Activated B cell treated with CpG ODN at 0.5 μM for 24 hours (primary cell): ENCODE results near the gene MISP3. TPM values are rescaled to one million over a fixed set of nuclear protein-coding genes. Genes with fewer than 3 reads are reported as not detected.
A peak's percentile ranks its signal among the peaks of the same experiment; 100 is the strongest.

ENCODE experiments used
- ATAC-seq: fragments of 200-7000 bp; cut with Tn5 transposase; one replicate; pipeline ENCODE4 v1.10.0; 2021; ENCODE audit warnings: low read depth, mild to moderate bottlenecking, moderate library complexity
- CTCF ChIA-PET: fragments of 350-600 bp; sonication (Branson Sonifier 250); formaldehyde crosslinking; loops from one replicate; lab custom pipeline; 2021; ENCODE audit warnings: antibody characterized with exemption; lab: Charles Lee
- POLR2A ChIA-PET: fragments of 350-600 bp; sonication (Branson Sonifier 250); formaldehyde crosslinking; loops from one replicate; lab custom pipeline; 2021; ENCODE audit warnings: antibody characterized with exemption; lab: Charles Lee
- DNase-seq: peaks from one replicate; pipeline ENCODE4 v3.0.0; 2022
- H3K27ac Mint-ChIP-seq: one replicate; pipeline ENCODE4 v1.8.0; 2020; ENCODE audit warnings: mixed read lengths
- H3K27me3 Mint-ChIP-seq: one replicate; pipeline ENCODE4 v1.8.0; 2021; ENCODE audit warnings: mixed read lengths
- H3K36me3 Mint-ChIP-seq: one replicate; pipeline ENCODE4 v1.8.0; 2021; ENCODE audit warnings: low read depth, mixed read lengths
- H3K4me1 Mint-ChIP-seq: one replicate; pipeline ENCODE4 v1.8.0; 2021; ENCODE audit warnings: mixed read lengths
- H3K4me3 Mint-ChIP-seq: one replicate; pipeline ENCODE4 v1.8.0; 2020; ENCODE audit warnings: mild to moderate bottlenecking, mixed read lengths
- H3K9me3 Mint-ChIP-seq: one replicate; pipeline ENCODE4 v1.8.0; 2020; ENCODE audit warnings: mixed read lengths
- intact Hi-C: fragments of 100-400 bp; cut with micrococcal nuclease; formaldehyde crosslinking; loops from one replicate; pipeline ENCODE4 v1.15.1; 2024
- total RNA-seq: library from RNA; stranded (reverse); gene quantifications from 2 replicates; pipeline ENCODE4 v1.2.3, GENCODE V29; 2022
- TF ChIP-seq, protein P1 (sequence below): fragments of 200-600 bp; IDR thresholded peaks from one replicate; pipeline ENCODE4 v1.8.0; 2022; ENCODE audit warnings: antibody characterized with exemption, mild to moderate bottlenecking

The MISP3 gene
- total RNA-seq, 1 donor from 2014 or later, result 0.18 TPM

DNA sequence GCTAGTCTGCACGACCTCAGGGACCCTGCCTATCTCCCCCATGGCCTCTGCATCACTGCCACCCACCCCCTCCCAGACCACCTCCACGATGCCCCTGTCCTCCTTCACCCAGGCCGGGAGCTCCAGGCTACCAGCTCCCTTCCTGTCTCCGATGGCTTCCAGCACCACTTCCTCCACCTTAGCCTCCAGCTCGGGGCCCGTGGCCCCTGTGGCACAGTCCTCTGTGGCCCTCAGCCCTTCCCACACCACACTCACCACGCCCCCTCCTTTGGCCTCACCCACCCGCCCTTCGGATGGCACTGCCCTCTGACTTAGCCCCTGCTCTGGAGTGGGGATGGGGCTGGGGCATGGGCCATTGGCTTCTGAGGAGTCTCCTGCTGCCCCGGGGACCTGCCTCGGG is 17.9 kb upstream of the MISP3 start:
- no peak for ATAC-seq
- ChIA-PET CTCF (no interaction called here), POLR2A (interaction anchor here (0.6 kb wide), 1 partner anchor 220 kb away, joined by 3 read pairs; no protein-coding TSS in a partner anchor)
- TF ChIP-seq, protein P1, sequence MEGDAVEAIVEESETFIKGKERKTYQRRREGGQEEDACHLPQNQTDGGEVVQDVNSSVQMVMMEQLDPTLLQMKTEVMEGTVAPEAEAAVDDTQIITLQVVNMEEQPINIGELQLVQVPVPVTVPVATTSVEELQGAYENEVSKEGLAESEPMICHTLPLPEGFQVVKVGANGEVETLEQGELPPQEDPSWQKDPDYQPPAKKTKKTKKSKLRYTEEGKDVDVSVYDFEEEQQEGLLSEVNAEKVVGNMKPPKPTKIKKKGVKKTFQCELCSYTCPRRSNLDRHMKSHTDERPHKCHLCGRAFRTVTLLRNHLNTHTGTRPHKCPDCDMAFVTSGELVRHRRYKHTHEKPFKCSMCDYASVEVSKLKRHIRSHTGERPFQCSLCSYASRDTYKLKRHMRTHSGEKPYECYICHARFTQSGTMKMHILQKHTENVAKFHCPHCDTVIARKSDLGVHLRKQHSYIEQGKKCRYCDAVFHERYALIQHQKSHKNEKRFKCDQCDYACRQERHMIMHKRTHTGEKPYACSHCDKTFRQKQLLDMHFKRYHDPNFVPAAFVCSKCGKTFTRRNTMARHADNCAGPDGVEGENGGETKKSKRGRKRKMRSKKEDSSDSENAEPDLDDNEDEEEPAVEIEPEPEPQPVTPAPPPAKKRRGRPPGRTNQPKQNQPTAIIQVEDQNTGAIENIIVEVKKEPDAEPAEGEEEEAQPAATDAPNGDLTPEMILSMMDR, result no peak
- no peak for DNase-seq
- peaks cover 29% of the 10 kb centered on the region for H3K36me3 Mint-ChIP-seq
- H3K27me3 Mint-ChIP-seq, result peaks cover 25% of the 10 kb centered on the region
- H3K4me1 Mint-ChIP-seq, result peaks cover 18% of the 10 kb centered on the region
- H3K4me3 Mint-ChIP-seq, result no peak overlapping the region
- intact Hi-C loops, result no loop called here
- H3K27ac Mint-ChIP-seq, result no peak overlapping the region
- H3K9me3 Mint-ChIP-seq, result no peaks in the 10 kb centered on the region

DNA sequence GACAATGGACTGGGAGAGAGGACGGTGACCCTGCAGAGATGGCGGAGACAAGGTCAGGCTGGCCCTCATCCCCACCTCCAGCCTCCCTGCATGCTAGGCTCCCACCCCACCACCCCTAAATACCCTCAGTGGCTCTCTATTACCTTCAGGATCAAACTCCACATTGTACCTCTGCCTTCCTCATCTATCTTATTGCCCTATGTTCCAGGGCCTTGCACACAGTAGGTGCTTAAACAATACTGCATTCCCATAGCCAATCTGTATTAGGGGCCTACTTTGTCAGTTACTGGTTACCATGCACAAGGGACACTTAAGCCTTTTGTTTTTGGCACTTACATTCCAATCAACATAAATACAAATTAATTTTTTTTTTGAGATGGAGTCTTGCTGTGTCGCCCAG is 17.2 kb upstream of the MISP3 start:
- H3K9me3 Mint-ChIP-seq, result no peaks in the 10 kb centered on the region
- H3K27me3 Mint-ChIP-seq, result peaks cover 29% of the 10 kb centered on the region
- no peak overlapping the region for H3K4me3 Mint-ChIP-seq
- H3K36me3 Mint-ChIP-seq, result peaks cover 24% of the 10 kb centered on the region
- ChIA-PET POLR2A (no interaction called here), CTCF (interaction anchor here (1.2 kb wide), 1 partner anchor 15 kb away, joined by 3 read pairs; no protein-coding TSS in a partner anchor)
- TF ChIP-seq, protein P1, result no peak
- no peak for DNase-seq
- H3K4me1 Mint-ChIP-seq, result peaks cover 18% of the 10 kb centered on the region
- intact Hi-C loops, result no loop called here
- no peak for ATAC-seq
- H3K27ac Mint-ChIP-seq, result no peak overlapping the region

DNA sequence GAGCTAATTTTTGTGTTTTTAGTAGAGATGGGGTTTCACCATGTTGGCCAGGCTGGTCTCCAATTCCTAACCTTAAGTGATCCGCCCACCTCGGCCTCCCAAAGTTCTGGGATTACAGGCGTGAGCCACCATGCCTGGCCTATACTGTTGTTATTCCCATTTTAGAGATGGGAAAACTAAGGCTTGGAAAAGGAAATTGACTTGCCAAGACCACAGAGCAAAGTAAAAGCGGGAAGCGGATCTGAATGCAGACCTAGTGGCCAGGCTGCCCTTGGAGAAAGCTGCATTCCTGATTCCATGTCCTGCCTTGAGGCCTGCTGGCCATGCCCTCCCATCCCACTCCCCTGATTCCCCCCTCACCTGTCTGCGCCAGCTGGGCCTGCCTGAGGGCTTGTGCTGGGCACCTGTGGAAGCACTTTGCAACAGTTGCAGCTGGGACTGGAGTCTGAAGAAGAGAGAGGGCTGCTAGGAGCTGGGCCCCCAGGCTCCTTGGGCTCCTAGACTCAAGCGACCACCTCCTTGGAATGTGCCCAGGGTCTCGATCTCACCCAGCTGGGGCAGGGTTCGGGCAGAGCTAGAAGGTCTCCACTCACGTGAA is 16.4 kb upstream of the MISP3 start:
- H3K4me1 Mint-ChIP-seq, result peaks cover 18% of the 10 kb centered on the region

DNA sequence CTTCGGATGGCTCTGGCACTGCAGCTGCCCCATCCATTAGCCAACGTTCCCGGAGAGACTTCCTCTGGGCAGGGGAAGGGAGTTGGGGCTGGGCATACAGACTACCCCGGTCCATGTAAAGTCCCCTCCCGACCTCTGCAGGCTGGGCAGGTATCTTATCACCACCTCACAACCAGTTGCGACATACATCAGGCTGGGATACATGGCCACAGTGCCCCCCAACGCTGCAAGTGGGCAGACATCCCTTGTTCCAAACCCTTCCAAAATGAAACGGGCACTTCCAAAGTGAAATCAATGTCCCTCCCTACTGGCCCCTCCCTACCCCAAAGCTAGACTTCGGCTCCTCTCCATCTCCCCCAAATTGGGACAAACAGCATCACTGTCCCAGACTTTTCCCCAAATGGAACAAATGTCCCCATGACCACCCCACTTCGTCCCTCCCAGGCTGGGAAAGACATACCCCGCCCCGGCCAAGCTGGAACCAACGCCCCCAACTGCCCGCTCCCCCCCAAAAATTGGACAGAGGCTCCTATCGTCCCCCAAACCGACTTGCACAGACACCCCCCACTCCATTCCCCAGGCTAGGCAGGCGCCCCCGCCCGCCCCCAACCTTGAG is 15.7 kb upstream of the MISP3 start:
- ATAC-seq (no peak), DNase-seq (no peak)
- peaks cover 18% of the 10 kb centered on the region for H3K4me1 Mint-ChIP-seq
- no peak overlapping the region for H3K27ac Mint-ChIP-seq
- H3K4me3 Mint-ChIP-seq, result peak overlapping the region; percentile 24
- intact Hi-C loops, result no loop called here
- ChIA-PET POLR2A (interaction anchor here (0.6 to 1.4 kb wide), 3 partner anchors 25 to 176 kb away, joined by 4 to 5 read pairs (median 4); partner anchors contain the start of gene IL27RA), CTCF (interaction anchor here (1.2 kb wide), 1 partner anchor 14 kb away, joined by 3 read pairs; no protein-coding TSS in a partner anchor)
- peaks cover 12% of the 10 kb centered on the region for H3K36me3 Mint-ChIP-seq
- H3K9me3 Mint-ChIP-seq, result no peaks in the 10 kb centered on the region
- TF ChIP-seq, protein P1, result no peak
- H3K27me3 Mint-ChIP-seq, result peaks cover 37% of the 10 kb centered on the region

More for the DNA sequence above, 16.4 kb upstream of the MISP3 start:
- intact Hi-C loops, result no loop called here
- ATAC-seq, result no peak
- Mint-ChIP-seq H3K27ac (no peak overlapping the region), H3K27me3 (peaks cover 34% of the 10 kb centered on the region), H3K4me3 (no peak overlapping the region), H3K36me3 (peaks cover 16% of the 10 kb centered on the region), H3K9me3 (no peaks in the 10 kb centered on the region)
- TF ChIP-seq, protein P1, result no peak
- POLR2A ChIA-PET, result interaction anchor here (0.5 to 1.4 kb wide), 2 partner anchors 24 to 184 kb away, joined by 3 to 4 read pairs; partner anchors contain the start of gene IL27RA
- CTCF ChIA-PET, result interaction anchor here (1.2 kb wide), 1 partner anchor 14 kb away, joined by 3 read pairs; no protein-coding TSS in a partner anchor
- no peak for DNase-seq
